Stimulated activated CD4-positive, alpha-beta T cell treated with anti-CD3 and anti-CD28 coated beads, Interleukin-15, amount 100 ng/mL, for 48 hours (primary cell): Measurements from ENCODE around the gene OR51I2.

Experiments used
- DNase-seq, 2 donors: peaks; one replicate each; pipeline ENCODE4 v3.0.0-alpha.2; 2020; ENCODE audit warnings: low read depth in 2 of 2

Gene OR51I2, protein sequence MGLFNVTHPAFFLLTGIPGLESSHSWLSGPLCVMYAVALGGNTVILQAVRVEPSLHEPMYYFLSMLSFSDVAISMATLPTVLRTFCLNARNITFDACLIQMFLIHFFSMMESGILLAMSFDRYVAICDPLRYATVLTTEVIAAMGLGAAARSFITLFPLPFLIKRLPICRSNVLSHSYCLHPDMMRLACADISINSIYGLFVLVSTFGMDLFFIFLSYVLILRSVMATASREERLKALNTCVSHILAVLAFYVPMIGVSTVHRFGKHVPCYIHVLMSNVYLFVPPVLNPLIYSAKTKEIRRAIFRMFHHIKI

DNA sequence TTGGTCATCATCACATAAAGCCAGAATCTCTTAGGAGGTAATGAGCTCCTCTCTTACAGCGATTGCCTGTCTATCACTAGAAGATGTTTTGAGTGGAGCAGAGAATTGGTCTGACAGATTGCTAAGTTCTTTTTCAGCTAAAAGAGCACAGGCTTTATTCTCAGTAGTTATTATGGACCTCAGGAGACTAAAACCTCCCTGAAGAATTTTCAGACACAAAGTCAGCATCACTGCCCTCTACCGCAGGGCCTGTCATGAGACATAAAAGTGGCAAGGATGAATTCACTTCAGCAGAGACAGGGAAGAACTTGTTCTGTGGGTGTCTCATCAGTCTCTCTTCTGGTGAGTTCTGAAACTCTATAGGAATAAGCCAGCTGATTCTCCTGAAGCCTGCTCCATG lies at the start of gene OR51I2:
Gene OR51I2, plus strand, starts transcription at position 301 of the 400 bp plus-strand sequence. CDS start 4,166 bp downstream, outside the sequence.
- DNase-seq = no peak

DNA sequence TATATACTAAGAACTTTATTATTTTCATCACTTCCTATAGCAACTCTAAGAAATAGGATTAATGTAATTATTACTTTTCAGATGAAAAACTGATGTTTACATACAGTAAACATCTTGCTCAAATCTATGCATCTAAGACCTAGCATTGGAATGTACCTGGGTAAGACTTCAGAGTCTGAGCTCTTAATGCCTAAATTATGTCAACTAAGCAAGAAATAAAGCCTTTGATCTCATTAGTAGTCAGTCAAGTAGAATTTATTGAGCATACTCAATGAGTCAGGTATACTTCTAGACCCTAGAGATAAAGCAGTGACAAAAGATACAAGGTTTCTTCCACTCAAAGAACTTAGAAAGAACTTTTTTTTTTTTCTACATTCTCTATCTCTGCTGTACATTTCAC lies 44.0 kb upstream of the OR51I2 start:
- DNase-seq = no peak

DNA sequence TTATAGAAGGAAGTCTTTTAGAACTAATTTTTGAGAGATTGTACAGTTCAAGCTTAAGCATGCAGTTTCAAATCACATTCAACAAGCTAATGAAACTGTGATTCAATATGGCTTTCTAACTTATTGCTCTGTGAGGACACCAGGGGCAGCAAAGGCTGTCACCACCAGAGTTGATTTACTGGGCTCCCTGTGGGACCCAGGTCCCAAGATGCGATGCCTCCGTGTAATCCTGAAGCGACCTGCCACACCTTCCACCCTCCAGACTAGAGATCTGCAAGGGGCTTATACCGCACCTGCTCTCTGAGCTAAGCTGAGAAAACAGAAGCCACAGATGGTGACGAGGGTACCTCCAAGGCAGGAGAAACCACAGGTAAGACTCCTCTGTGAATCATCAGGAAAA lies 28.1 kb upstream of the OR51I2 start:
- DNase-seq = no peak

DNA sequence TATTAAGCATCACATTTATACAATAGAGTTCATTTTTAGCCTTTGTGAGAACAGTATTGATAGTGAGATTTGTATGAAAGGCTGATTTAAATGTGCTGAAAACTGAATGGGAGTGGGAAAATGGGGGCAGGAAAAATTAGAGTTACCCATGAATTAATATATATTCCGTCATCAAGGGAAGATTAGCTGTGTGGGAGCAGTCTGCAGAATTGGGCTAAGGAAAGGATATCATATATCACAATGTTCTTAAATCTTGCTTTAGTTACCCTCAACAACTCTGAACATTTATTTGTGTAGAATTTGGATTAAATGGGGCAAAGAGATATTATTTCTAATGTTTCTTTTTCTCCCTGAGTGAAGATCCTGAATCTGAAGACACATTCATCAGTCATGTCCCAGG lies 27.3 kb upstream of the OR51I2 start, which contains the start of gene OR51Q1:
Gene OR51Q1, plus strand, starts transcription at position 301 of the 400 bp plus-strand sequence. Its CDS starts 90 bp downstream, at position 391.
- DNase-seq = no peak

DNA sequence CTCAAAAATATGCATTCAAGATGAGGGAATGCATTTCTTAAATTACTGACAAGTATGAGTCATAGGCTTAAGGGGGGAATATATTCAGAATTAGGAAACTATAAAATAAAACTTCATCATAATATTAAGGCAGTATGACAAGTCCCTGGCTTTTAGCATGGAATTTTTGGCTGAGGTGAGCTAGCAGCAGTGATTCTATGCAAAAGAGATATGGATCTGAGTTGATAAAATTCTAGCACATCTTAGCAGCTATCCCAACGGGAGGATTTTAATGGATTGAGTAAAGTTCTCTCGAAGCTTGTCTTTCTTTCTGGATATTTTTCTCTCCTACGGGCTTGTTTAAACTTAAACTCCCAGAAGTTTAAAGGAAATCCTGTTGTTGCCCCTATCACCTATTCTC lies 26.0 kb upstream of the OR51I2 start:
- DNase-seq = no peak

DNA sequence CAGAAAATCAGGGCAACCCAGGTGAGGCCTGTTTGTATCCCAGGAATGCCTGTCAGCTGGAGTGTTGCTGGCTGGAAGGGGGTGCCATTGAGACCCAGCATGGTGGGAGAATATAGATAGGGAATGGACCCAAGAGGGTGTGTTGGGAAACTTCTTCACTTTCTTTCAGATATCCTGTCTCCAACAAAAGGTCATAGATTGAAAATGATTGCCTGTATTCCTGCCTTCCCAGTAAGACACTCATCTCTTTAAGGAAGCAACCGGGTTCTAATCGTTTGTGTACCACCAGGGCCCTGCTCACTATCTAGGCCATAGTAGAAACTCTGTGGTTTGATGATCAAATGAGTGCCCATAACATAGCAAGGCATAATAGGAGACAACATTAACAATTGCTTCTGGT lies 7.7 kb upstream of the OR51I2 start, which contains the start of gene OR51I1:
Gene OR51I1, minus strand, starts transcription at position 101 of the 400 bp plus-strand sequence. Its CDS starts 0 bp downstream, at position 101.
- no peak for DNase-seq

DNA sequence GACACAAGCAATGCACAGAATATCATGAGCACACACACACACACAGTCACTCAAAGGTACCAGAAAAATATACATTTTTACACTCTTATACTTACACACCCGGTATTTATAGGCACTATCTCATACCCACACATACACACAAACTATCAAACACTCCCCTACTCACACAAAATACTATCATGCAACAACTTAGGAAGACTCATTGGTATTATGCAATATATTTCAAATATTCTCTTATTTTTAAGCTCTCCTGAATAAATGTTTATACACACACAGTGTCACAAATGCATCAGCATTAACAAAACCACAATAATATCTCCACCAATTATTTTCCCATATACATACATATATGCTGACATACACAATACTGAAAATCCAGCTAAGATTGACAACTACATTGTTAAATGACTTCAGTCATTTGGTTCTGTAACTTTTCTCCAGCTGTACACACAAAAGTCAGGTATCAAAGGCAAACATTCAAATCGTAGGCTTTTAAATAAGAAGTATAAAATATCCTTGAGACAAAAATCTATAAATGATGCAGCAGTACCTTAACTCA lies 5.2 kb upstream of the OR51I2 start:
- DNase-seq = no peak

DNA sequence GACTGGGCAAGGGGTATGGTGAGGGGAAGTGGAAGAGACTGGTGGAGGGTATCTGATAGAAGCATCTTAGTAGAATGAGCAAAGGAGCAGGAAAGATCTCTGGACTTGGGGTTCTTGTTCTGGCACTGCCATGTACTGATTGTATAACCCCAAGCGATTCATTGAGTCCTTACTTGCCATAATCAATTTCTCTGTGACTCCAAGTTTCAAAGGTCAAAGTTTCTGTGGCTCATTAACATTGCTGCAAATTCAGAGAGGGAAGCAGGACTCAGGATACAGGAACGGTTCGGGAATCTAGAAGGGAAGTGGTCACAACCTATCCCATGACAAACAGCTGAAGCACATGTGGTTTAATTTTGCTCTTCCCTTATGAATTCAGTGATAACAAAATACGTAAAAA lies 309 bp downstream of the OR51I2 start:
- no peak for DNase-seq

DNA sequence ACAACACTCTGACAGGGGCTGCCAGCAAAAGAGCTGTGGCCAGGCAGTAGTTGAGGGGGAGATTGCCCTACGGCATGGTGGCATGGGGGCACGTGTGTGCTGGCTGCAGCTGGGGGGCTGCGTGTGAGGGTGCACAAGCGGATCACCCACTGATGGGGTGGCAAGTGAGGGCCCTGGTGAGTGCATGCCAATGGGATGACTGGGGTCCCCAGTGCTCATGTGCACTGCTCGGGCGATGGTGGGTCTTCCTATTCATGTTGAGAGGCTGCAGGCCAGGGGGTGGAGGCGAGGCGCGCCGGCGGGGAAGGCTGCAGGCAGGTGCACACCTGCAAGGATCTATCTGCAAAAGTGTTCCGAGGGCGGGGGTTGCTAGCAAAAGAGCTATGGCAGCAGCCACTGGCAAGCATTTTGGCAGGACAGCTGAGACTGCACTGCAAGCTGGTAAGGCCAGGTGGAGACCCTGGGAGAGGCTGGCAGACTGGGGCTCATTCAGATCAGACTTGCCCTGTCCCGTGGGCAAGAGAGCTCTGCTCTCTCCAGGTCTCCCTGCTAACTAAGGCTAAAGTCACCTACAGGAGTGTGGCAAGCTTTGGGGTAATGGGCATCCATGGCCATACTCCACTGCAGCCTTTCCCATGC lies 12.0 kb downstream of the OR51I2 start:
- DNase-seq = no peak

DNA sequence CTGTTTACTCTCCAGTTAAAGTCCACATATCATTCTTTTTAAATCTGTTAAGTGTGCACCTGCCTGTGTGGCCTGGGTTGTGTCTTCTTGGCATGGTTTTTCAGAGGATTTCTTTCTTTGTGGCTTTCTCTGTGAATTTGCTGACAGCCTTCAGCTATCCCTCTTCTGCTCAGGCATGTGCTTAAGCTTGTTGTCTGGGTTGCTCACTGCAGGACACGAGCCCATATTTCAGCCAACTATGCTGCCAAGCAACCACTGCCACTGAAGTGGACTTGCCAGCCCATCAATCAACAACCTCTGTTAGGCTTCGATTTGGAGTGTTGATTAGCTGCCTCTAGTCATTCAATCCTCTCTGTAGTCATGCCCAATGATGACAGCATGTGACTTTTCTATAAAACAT lies 18.4 kb downstream of the OR51I2 start:
- no peak for DNase-seq

DNA sequence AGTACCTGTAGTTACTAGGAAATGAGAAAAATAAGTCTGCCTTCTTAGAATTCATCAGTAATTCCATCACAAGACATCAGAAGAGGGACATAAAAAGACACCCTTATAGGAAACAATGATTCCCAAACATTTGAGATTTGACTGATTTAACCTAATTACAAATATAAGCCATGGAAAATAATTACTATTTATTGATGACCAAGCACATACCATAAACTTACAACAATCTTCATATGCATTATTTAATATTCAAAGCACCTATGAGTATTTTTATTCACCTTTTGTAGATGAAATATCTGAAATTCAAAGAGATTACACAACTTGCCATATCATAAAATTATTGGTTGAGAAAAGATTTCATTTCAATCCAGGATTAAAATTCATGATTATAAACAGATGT lies 24.8 kb downstream of the OR51I2 start:
- no peak for DNase-seq

DNA sequence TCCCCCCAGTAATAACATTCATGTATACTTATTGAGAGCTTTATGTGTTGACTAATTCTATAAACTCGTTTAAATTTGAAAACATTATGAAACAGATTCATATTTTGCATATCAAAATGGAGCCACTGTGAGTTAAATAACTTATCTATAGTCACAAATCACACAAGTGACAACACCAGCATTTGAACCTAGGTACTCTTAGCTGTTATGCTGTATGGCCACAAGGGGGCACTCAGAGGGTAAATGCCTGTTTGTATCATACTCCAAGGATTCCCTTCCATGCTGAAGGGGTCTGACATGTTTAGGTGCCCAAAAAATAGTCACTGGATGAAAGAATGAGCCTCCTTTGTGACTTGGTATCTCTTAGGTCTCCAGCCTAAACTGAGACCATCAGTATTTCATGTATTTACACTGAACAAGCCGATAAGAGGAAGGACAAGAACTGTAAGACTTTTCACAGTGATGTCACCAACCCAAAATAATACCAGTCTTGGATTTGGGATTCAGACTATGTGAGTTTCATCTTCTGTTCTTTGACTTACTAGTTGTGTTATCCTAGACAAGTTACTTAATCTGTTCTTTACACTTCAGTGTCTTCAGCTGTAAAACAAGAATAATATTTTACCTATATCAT lies 27.2 kb downstream of the OR51I2 start:
- DNase-seq = peak in 1 of 2 donors; percentile 15

DNA sequence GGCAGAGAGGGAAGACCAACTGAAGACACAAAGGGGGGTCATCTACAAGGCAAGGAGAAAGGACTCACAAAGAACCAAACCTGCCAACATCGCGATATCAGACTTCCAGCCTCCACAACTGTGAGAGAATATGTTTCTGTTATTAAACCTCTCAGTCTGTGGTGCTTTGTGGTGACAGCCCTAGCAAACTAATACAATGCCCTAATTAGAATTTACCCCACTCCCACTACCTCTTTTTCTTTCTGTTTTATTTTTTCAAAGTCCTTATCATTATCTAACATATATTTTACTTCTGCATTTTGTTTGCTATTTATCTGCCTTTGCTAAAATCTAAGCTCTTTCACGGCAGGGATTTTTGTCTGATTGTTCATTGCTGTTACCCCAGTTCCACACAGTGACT lies 36.9 kb downstream of the OR51I2 start:
- no peak for DNase-seq

DNA sequence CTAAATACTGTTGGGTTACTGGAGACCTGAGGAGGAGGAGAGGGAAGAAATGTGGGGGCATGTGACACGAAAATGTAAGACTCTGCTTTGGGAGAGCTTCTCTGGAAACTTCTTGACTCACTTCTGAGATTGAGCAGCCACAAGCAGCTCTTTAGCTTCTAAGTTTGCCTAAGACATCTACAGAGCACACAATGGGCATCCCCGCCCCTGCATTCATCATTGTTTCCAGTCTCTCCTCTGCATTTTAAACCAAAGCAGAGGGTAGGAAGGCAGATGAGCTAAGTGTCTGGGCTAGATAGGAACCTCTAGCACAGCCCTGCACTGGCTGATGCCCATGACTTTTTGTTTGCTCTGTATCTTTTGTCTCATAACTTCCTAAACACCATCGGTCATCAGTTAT lies 37.3 kb downstream of the OR51I2 start:
- peak; percentile 5 to 7 for DNase-seq

DNA sequence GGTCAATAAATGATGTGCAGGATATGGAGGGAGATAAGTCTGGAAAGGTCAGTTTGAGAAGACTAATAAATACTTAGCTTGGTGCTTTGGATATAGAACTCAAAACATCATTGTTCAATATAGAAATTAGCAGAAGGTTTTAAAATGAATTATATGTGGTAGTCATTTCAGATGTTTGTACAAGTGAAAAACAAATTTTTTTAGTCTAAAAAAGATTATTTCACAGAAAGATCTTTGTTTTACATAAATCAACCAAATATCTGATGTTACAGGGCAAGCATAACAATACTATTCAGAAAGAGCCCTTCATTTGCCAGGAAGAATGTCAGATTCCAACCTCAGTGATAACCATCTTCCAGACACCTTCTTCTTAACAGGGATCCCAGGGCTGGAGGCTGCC lies 39.3 kb downstream of the OR51I2 start, which contains the start of gene OR52D1:
Gene OR52D1, plus strand, starts transcription at position 301 of the 400 bp plus-strand sequence. Its CDS starts 22 bp downstream, at position 323.
- DNase-seq = no peak

DNA sequence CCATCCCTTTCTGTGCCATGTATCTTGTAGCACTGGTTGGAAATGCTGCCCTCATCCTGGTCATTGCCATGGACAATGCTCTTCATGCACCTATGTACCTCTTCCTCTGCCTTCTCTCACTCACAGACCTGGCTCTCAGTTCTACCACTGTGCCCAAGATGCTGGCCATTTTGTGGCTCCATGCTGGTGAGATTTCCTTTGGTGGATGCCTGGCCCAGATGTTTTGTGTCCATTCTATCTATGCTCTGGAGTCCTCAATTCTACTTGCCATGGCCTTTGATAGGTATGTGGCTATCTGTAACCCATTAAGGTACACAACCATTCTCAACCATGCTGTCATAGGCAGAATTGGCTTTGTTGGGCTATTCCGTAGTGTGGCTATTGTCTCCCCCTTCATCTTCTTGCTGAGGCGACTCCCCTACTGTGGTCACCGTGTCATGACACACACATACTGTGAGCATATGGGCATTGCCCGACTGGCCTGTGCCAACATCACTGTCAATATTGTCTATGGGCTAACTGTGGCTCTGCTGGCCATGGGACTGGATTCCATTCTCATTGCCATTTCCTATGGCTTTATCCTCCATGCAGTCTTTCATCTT lies 39.8 kb downstream of the OR51I2 start:
- DNase-seq = no peak

DNA sequence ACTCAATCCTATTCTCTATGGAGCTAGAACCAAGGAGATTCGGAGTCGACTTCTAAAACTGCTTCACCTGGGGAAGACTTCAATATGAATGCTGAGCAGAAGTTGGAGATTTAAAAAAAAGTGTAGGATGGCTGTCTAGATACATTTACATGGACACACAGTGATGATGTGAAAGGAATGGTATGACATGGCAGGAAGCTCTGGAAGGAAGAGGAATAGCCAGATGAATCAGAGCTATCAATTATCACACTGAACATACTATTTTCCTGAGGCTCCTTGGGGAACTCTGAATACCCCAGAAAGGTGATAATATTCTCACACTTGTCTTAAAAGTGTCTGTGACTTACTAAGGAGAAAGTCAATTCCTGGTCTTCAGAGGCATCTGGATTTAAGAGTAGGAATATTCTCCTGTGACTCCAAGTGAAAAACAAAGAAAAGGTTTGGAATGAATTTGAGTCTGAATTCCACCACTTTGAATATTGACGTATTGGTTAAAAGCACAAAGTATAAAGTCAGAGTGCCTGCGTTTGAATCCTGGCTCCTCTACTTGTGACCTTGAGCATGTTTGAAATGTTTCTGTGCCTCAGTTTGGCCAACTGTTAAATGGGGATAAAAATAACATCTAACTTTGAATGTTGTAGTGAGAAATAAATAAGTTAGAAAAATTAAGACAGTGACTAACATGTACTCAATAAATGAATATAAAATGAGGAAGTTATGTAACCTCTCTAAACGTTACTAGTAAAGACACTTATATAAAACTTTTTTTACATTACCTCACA lies 40.6 kb downstream of the OR51I2 start:
- DNase-seq = no peak

DNA sequence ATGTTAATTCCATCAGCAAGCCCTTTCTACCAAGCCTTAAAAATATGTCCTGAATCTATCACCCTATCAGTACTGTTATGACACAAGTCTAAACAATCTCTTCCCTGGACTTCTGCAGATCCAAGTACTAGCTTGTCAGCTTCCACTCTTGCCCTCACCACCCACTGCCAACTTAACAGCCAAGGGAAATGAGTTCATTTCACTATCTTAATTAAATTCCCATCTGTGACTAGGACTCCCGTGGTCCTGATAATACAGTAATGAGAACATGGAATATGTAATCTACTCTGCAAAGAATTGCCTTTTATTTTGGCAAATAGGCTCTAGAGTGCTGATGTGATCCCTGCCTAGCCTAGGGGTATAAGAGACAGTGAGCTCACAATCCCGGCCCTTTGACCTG lies 50.5 kb downstream of the OR51I2 start:
- DNase-seq = no peak

DNA sequence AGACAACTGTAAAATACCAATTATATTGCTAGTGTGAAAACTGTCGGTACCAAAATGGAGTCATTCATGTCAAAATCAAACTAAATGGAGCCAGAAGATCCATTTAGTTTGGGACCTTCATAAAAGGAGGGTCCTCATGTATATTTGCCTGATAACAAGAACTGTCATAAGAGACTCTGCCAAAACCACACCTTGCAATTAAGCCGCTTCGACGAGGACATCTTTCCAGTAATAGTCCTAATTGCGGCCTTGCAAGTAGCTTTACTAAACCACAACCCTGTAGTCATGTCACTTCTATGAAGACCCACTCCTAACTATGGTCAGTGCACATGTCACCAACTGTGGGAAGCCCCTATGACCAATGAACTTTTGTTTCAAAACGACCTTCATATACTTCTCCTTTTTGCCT lies 51.3 kb downstream of the OR51I2 start:
- DNase-seq = no peak

DNA sequence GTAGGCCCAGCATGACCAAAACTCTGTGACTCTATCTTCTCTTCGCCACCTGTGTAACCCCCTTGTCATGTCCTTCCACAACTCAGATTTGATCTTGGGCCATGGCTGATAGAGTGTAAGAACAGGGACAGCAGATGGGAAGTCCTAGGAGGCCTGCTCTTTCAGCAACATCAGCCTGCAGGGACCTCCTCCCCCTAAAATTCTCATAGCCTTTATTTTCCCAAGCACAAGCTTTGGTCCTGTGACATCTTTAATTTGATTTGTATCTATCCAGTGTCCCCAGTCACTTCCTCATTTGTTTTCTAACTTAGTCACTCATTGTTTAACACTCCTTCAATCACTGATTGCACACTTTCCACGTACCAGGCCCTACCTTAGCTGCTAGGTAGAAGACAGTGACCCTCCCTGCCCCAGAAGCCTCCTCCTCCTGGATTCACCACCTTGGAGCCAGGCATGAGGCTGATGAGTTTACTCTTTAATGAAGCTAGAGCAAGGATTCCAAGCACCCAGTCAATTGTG lies 55.3 kb downstream of the OR51I2 start:
- no peak for DNase-seq
